Measurements from ENCODE around the gene SPOUT1.
"Not testable (repeated sequence)": the region's sequence is repeated elsewhere in the genome, so short reads cannot be mapped to it uniquely, and the experiment has no call there.

SPOUT1 gene

GRCh38 chr9:128861501-128861900 lies 31.9 kb upstream of the SPOUT1 start:
- Histone ChIP-seq H3K9me3 (ENCODE audit: insufficient read depth, low read length) (no peaks in the 10 kb centered on the region), H3K4me3 (ENCODE audit: insufficient read depth, low read length, poor library complexity, severe bottlenecking) (no peak overlapping the region), H3F3A (ENCODE audit: insufficient read depth) (0 out of 2 replicates have a peak, but pooled peaks cover 5% of the 10 kb centered on the region), H4K20me1 (ENCODE audit: low read depth, low read length) (no peaks in the 10 kb centered on the region), H3K36me3 (ENCODE audit: low read length) (no peaks in the 10 kb centered on the region), H3K79me2 (ENCODE audit: insufficient read depth, low read length) (peaks cover 56% of the 10 kb centered on the region), H3K9ac (ENCODE audit: low read length) (no peak overlapping the region), H3K27me3 (ENCODE audit: low read length) (no peaks in the 10 kb centered on the region), H3K9me2 (replicated peaks; ENCODE audit: insufficient read depth, low read length) (no peaks in the 10 kb centered on the region), H2AFZ (ENCODE audit: low read depth, low read length, severe bottlenecking) (no peak overlapping the region), H3K27ac (ENCODE audit: low read depth, low read length) (no peak overlapping the region), H3K4me2 (ENCODE audit: low read depth, low read length, poor library complexity, severe bottlenecking) (no peak overlapping the region)
- TF ChIP-seq EZH2phosphoT487 (conservative IDR thresholded peaks at IDR 0.05; ENCODE audit: low read length) = no peak
- no peak for TF ChIP-seq CTCF (IDR thresholded peaks at IDR 0.05; ENCODE audit: insufficient read depth, low read length, poor library complexity, severe bottlenecking)

- no peaks in the 10 kb centered on the region for H3K27me3 ChIP-seq (ENCODE audit: low read length)
- no peak overlapping the region for H3K4me2 ChIP-seq (ENCODE audit: low read depth, low read length, poor library complexity, severe bottlenecking)
- H3K79me2 ChIP-seq (ENCODE audit: insufficient read depth, low read length) = peaks cover 53% of the 10 kb centered on the region
- no peak overlapping the region for H3K4me3 ChIP-seq (ENCODE audit: insufficient read depth, low read length, poor library complexity, severe bottlenecking)
- 0 out of 2 replicates have a peak, but pooled peaks cover 5% of the 10 kb centered on the region for H3F3A ChIP-seq (ENCODE audit: insufficient read depth)
- no peaks in the 10 kb centered on the region for H4K20me1 ChIP-seq (ENCODE audit: low read depth, low read length)
- H3K36me3 ChIP-seq (ENCODE audit: low read length) = no peaks in the 10 kb centered on the region
- TF ChIP-seq CTCF (IDR thresholded peaks at IDR 0.05; ENCODE audit: insufficient read depth, low read length, poor library complexity, severe bottlenecking) (no peak), EZH2phosphoT487 (conservative IDR thresholded peaks at IDR 0.05; ENCODE audit: low read length) (no peak)
- H3K27ac ChIP-seq (ENCODE audit: low read depth, low read length) = no peak overlapping the region
- H3K9ac ChIP-seq (ENCODE audit: low read length) = no peak overlapping the region
- H2AFZ ChIP-seq (ENCODE audit: low read depth, low read length, severe bottlenecking) = no peak overlapping the region
- no peaks in the 10 kb centered on the region for H3K9me3 ChIP-seq (ENCODE audit: insufficient read depth, low read length)
- no peaks in the 10 kb centered on the region for H3K9me2 ChIP-seq (replicated peaks; ENCODE audit: insufficient read depth, low read length)
Observed at GRCh38 chr9:128860937-128861336, 31.3 kb upstream of the SPOUT1 start.

GRCh38 chr9:128858476-128858875 lies 28.9 kb upstream of the SPOUT1 start:
- not testable (repeated sequence) for H3K9me2 ChIP-seq (replicated peaks; ENCODE audit: insufficient read depth, low read length); H3K36me3 ChIP-seq (ENCODE audit: low read length); H3K4me2 ChIP-seq (ENCODE audit: low read depth, low read length, poor library complexity, severe bottlenecking); H3K4me3 ChIP-seq (ENCODE audit: insufficient read depth, low read length, poor library complexity, severe bottlenecking); H3K27ac ChIP-seq (ENCODE audit: low read depth, low read length); H4K20me1 ChIP-seq (ENCODE audit: low read depth, low read length); H2AFZ ChIP-seq (ENCODE audit: low read depth, low read length, severe bottlenecking); H3K27me3 ChIP-seq (ENCODE audit: low read length); H3F3A ChIP-seq (ENCODE audit: insufficient read depth); H3K9me3 ChIP-seq (ENCODE audit: insufficient read depth, low read length); H3K9ac ChIP-seq (ENCODE audit: low read length)
- H3K79me2 ChIP-seq (ENCODE audit: insufficient read depth, low read length) = peaks cover 52% of the 10 kb centered on the region

GRCh38 chr9:128854454-128854853 lies 24.9 kb upstream of the SPOUT1 start:
- not testable (repeated sequence) for H3K27ac ChIP-seq (ENCODE audit: low read depth, low read length); H3K9ac ChIP-seq (ENCODE audit: low read length)

GRCh38 chr9:128852646-128853045 lies 23.1 kb upstream of the SPOUT1 start:
- not testable (repeated sequence) for H4K20me1 ChIP-seq (ENCODE audit: low read depth, low read length); H3K27me3 ChIP-seq (ENCODE audit: low read length); H3K27ac ChIP-seq (ENCODE audit: low read depth, low read length); H3K4me2 ChIP-seq (ENCODE audit: low read depth, low read length, poor library complexity, severe bottlenecking); H3K9me3 ChIP-seq (ENCODE audit: insufficient read depth, low read length); H3K36me3 ChIP-seq (ENCODE audit: low read length); H3K9me2 ChIP-seq (replicated peaks; ENCODE audit: insufficient read depth, low read length); H3F3A ChIP-seq (ENCODE audit: insufficient read depth); H3K4me3 ChIP-seq (ENCODE audit: insufficient read depth, low read length, poor library complexity, severe bottlenecking); H2AFZ ChIP-seq (ENCODE audit: low read depth, low read length, severe bottlenecking); H3K9ac ChIP-seq (ENCODE audit: low read length)
- H3K79me2 ChIP-seq (ENCODE audit: insufficient read depth, low read length) = peaks cover 29% of the 10 kb centered on the region

More at GRCh38 chr9:128854454-128854853, 24.9 kb upstream of the SPOUT1 start:
- not testable (repeated sequence) for H3K4me3 ChIP-seq (ENCODE audit: insufficient read depth, low read length, poor library complexity, severe bottlenecking); H3K36me3 ChIP-seq (ENCODE audit: low read length); H3K4me2 ChIP-seq (ENCODE audit: low read depth, low read length, poor library complexity, severe bottlenecking); H3K9me2 ChIP-seq (replicated peaks; ENCODE audit: insufficient read depth, low read length); H3K27me3 ChIP-seq (ENCODE audit: low read length); H2AFZ ChIP-seq (ENCODE audit: low read depth, low read length, severe bottlenecking); H4K20me1 ChIP-seq (ENCODE audit: low read depth, low read length); H3F3A ChIP-seq (ENCODE audit: insufficient read depth); H3K9me3 ChIP-seq (ENCODE audit: insufficient read depth, low read length)
- peaks cover 35% of the 10 kb centered on the region for H3K79me2 ChIP-seq (ENCODE audit: insufficient read depth, low read length)

Data from SU-DHL-6 (cell line).